Esophagus muscularis mucosa (tissue), 3 donors: Measurements from ENCODE around the gene CCHCR1.

Experiments used
- CTCF ChIP-seq, 3 experiments: fragments of 200-600 bp in 2 of 3; fragments of 450-650 bp in 1 of 3; sonication (generic) in 2 of 3; IDR thresholded peaks; one replicate each; pipeline ENCODE4 v1.5.1; 2017 to 2019; ENCODE audit warnings: antibody characterized with exemption in 3 of 3, mild to moderate bottlenecking in 2 of 3, moderate library complexity in 1 of 3
- POLR2A ChIP-seq: fragments of 450-650 bp; IDR thresholded peaks from one replicate; pipeline ENCODE4 v1.6.1; 2017; ENCODE audit warnings: antibody characterized with exemption, moderate library complexity, mild to moderate bottlenecking, low read depth

- TF ChIP-seq CTCF (IDR thresholded peaks at IDR 0.05) = no peak
- TF ChIP-seq POLR2A = no peak
Measured at GRCh38 chr6:31111712-31112111, 45.9 kb downstream of the CCHCR1 start.
